ENCODE measurements around the gene CDC6.
A peak's percentile ranks its signal among the peaks of the same experiment; 100 is the strongest.
"Not testable (repeated sequence)": the region's sequence is repeated elsewhere in the genome, so short reads cannot be mapped to it uniquely, and the experiment has no call there.

The CDC6 gene

DNA sequence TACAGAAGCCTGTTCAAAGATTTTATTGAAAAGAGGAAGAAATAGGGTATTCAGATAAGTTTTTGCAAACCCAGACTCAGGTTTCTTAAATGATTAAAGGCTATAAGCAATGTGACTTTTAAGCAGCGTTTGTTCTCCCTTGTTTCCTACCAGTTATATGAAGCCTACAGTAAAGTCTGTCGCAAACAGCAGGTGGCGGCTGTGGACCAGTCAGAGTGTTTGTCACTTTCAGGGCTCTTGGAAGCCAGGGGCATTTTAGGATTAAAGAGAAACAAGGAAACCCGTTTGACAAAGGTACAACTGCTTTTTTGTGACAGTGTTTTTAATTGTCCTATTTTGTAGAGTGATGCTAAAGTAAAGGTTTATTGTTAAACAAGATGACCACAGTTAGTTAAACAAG is 13.6 kb downstream of the CDC6 start:
- H3K4me1 ChIP-seq (ENCODE audit: low read depth, poor library complexity, severe bottlenecking) = peaks cover 49% of the 10 kb centered on the region
- peaks cover 21% of the 10 kb centered on the region; the same call in 1 of the 2 replicates for H3K36me3 ChIP-seq (ENCODE audit: insufficient read depth)
- no peak overlapping the region for H3K9ac ChIP-seq
- 0 out of 2 replicates have a peak, but pooled peaks have one; percentile 32 for TF ChIP-seq CTCF (conservative IDR thresholded peaks at IDR 0.05; ENCODE audit: low read depth, low read length)
- H3K27ac ChIP-seq = no peak overlapping the region
- peaks cover 7% of the 10 kb centered on the region; the same call in 1 of the 2 replicates for H3K79me2 ChIP-seq (ENCODE audit: insufficient read depth, low read depth)
- H3K4me2 ChIP-seq = no peak overlapping the region
- H4K20me1 ChIP-seq (ENCODE audit: insufficient read depth) = no peaks in the 10 kb centered on the region
- no peak overlapping the region for H3K4me3 ChIP-seq (IDR thresholded peaks at IDR 0.05; ENCODE audit: insufficient read depth, low read depth, low read length)
- H2AFZ ChIP-seq (ENCODE audit: low read depth) = no peak overlapping the region
- H3K27me3 ChIP-seq (ENCODE audit: insufficient read depth, low read depth) = no peaks in the 10 kb centered on the region

DNA sequence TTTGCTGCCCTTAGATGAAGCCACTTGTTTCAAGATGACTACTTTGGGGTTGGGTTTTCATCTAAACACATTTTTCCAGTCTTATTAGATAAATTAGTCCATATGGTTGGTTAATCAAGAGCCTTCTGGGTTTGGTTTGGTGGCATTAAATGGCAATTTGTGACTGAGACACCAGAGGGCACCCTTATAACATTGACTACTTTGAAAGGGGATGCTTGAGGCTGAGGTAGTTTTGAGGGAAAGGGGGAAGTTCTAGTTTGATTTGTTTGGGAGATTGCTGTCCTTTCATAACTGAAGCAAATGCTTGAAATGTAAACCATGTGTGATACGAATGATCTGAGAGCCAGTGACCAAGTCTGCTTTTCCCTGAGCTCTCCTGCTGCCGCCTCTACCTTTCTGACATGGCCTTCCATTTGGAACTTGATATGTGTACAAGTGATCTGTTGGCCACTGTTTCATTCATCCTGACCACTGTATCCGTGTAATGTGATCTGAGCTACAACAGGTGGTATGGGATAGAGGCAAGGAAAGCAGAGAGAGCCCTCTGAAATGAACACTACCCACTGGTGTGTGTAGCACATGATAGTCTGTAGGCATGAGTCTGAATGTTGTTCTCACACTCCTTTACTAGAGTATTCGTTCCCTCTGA is 15.5 kb downstream of the CDC6 start:
- Histone ChIP-seq H3K79me2 (ENCODE audit: insufficient read depth, low read depth) (peaks cover 7% of the 10 kb centered on the region; the same call in 1 of the 2 replicates), H3K4me2 (peak overlapping the region; percentile 46; the same call in 1 of the 2 replicates), H3K27ac (peak overlapping the region; percentile 27; the same call in 1 of the 2 replicates), H3K27me3 (ENCODE audit: insufficient read depth, low read depth) (no peaks in the 10 kb centered on the region), H2AFZ (ENCODE audit: low read depth) (no peak overlapping the region), H3K36me3 (ENCODE audit: insufficient read depth) (peaks cover 13% of the 10 kb centered on the region; the same call in 1 of the 2 replicates), H3K4me1 (ENCODE audit: low read depth, poor library complexity, severe bottlenecking) (peaks cover 67% of the 10 kb centered on the region), H3K9ac (no peak overlapping the region), H3K4me3 (IDR thresholded peaks at IDR 0.05; ENCODE audit: insufficient read depth, low read depth, low read length) (no peak overlapping the region), H4K20me1 (ENCODE audit: insufficient read depth) (no peaks in the 10 kb centered on the region)
- TF ChIP-seq CTCF (conservative IDR thresholded peaks at IDR 0.05; ENCODE audit: low read depth, low read length) = peak; percentile 86

DNA sequence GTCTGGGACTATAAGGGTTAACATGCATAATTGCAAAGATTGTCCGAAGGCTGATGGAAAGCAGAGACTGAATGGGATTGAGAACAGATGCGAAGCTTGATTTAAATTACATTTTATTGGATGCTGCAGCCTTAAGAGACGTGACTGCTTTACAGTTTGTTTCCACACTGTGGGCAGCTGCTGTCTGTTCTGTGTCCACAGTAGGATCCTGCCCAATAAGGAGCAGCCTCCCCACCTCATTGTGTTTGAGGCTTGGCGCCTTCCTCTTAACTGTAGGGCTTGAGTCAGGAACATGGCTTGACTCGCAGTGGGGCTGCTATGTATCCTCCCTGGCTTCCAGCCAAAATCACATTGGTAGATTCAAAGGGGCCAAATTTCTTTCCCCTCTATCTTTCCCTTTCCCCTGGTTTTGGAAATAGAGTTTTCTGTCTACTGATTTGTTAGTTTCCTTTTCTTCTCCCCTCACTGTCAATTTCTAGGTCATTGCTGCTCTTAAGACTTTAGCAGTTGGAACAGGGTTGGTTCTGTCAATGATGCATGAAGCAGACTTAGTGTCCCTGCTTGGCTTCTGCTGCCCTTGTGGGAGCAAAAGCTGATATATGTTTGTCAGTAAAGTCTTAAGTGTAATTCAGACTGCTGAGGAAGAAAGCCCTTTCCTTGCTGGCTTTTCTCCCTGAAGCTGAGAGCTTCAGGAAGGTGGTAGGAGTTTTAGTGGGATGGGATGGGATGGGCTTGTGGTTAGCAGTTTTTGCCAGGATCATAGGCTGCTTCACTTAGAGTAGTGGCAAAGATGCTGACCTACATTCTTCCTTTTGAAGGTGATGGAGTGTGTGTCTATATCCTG is 16.3 kb downstream of the CDC6 start:
- H3K4me1 ChIP-seq (ENCODE audit: low read depth, poor library complexity, severe bottlenecking) = peaks cover 71% of the 10 kb centered on the region
- H3K27ac ChIP-seq = peak overlapping the region; percentile 27
- TF ChIP-seq CTCF (conservative IDR thresholded peaks at IDR 0.05; ENCODE audit: low read depth, low read length) = no peak
- no peak overlapping the region for H3K4me3 ChIP-seq (IDR thresholded peaks at IDR 0.05; ENCODE audit: insufficient read depth, low read depth, low read length)
- no peak overlapping the region for H2AFZ ChIP-seq (ENCODE audit: low read depth)
- peak overlapping the region; percentile 46; the same call in 1 of the 2 replicates for H3K4me2 ChIP-seq
- H3K27me3 ChIP-seq (ENCODE audit: insufficient read depth, low read depth) = no peaks in the 10 kb centered on the region
- H3K79me2 ChIP-seq (ENCODE audit: insufficient read depth, low read depth) = peaks cover 7% of the 10 kb centered on the region; the same call in 1 of the 2 replicates
- H3K9ac ChIP-seq = no peak overlapping the region
- H3K36me3 ChIP-seq (ENCODE audit: insufficient read depth) = peaks cover 9% of the 10 kb centered on the region; the same call in 1 of the 2 replicates
- no peaks in the 10 kb centered on the region for H4K20me1 ChIP-seq (ENCODE audit: insufficient read depth)

DNA sequence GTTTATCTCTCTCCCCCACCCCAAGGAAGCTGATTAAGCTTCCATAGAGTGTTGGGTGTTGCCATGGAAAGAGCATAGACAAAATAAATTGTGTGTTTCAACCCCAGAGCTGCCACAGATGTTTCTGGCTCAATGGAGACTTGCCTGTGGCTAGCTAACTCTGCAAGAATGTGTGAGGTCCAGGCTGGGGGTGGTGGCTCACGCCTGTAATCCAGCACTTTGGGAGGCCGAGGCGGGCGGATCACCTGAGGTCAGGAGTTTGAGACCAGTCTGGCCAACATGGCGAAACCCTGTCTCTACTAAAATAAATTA is 16.8 kb downstream of the CDC6 start:
- not testable (repeated sequence) for H3K4me3 ChIP-seq (IDR thresholded peaks at IDR 0.05; ENCODE audit: insufficient read depth, low read depth, low read length); H3K79me2 ChIP-seq (ENCODE audit: insufficient read depth, low read depth); H3K9ac ChIP-seq; H4K20me1 ChIP-seq (ENCODE audit: insufficient read depth); H3K36me3 ChIP-seq (ENCODE audit: insufficient read depth); H2AFZ ChIP-seq (ENCODE audit: low read depth); H3K27me3 ChIP-seq (ENCODE audit: insufficient read depth, low read depth)
- Histone ChIP-seq H3K4me1 (ENCODE audit: low read depth, poor library complexity, severe bottlenecking) (peaks cover 77% of the 10 kb centered on the region), H3K27ac (peak overlapping the region; percentile 27), H3K4me2 (peak overlapping the region; percentile 46; the same call in 1 of the 2 replicates)

- not testable (repeated sequence) for H4K20me1 ChIP-seq (ENCODE audit: insufficient read depth); H3K36me3 ChIP-seq (ENCODE audit: insufficient read depth); H3K79me2 ChIP-seq (ENCODE audit: insufficient read depth, low read depth); H3K4me3 ChIP-seq (IDR thresholded peaks at IDR 0.05; ENCODE audit: insufficient read depth, low read depth, low read length); H3K9ac ChIP-seq; H2AFZ ChIP-seq (ENCODE audit: low read depth); H3K27me3 ChIP-seq (ENCODE audit: insufficient read depth, low read depth)
- H3K27ac ChIP-seq = peak overlapping the region; percentile 27; the same call in 1 of the 2 replicates
- H3K4me2 ChIP-seq = peak overlapping the region; percentile 46; the same call in 1 of the 2 replicates
- peaks cover 81% of the 10 kb centered on the region for H3K4me1 ChIP-seq (ENCODE audit: low read depth, poor library complexity, severe bottlenecking)
These were observed 17.2 kb downstream of the CDC6 start for GRCh38 chr17:40304866-40305265.

All from KMS-11 (cell line).